GM21528 (cell line): ENCODE data around the gene SETBP1.

Experiments used
- ATAC-seq: cut with Tn5 transposase; IDR thresholded peaks from one replicate; pipeline ENCODE4 v1.9.1; 2021; ENCODE audit warnings: mild to moderate bottlenecking, moderate library complexity; ENCODE audit not compliant: unreplicated experiment, low FRiP score

The SETBP1 gene

DNA sequence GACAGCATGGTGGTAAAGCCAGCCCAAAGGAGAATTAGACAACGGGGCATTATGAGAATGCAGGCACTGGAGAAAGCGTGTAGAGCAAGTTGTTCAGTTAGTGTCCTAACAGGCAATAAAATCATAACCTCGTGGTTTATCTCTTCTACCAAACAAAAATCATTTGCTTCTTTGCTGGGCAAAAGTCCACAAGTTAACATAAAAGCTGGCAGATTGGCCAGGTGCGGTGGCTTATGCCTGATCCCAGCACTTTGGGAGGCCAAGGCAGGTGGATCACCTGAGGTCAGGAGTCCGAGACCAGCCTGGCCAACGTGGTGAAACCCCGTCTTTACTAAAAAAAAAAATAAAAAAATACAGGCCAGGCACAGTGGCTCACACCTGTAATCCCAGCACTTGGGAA, 364.1 kb downstream of the SETBP1 start:
- ATAC-seq = no peak

- ATAC-seq = no peak
These were observed 365.5 kb downstream of the SETBP1 start for GRCh38 chr18:45046228-45046627.

DNA sequence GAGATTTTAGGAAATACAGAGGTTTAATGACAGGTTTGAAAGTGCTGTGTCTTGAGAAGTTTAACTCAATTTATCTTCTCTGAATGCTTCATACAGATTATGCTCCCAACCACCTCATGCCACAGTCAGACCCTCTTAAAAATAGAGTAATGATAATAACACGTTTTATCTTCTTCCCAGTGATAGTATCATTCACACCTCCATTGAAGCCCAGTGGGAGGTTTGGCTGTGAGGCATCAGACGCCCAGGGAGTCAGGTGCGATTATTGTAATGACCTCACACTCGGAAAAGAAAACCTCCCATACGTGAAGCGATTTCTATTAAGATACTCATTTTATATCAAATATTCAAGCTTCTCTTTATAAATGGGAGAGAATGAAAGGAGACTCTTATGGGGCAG, 366.3 kb downstream of the SETBP1 start:
- no peak for ATAC-seq

GRCh38 chr18:45049578-45050319, 369.1 kb downstream of the SETBP1 start:
- ATAC-seq = no peak

- no peak for ATAC-seq
These were observed 370.3 kb downstream of the SETBP1 start for GRCh38 chr18:45050712-45051601.

- no peak for ATAC-seq
These were observed 373.9 kb downstream of the SETBP1 start for GRCh38 chr18:45054636-45055035.

- no peak for ATAC-seq
These were observed 375.1 kb downstream of the SETBP1 start for GRCh38 chr18:45055811-45056210.

- ATAC-seq = no peak
These were observed 376.2 kb downstream of the SETBP1 start for GRCh38 chr18:45056926-45057325.

DNA sequence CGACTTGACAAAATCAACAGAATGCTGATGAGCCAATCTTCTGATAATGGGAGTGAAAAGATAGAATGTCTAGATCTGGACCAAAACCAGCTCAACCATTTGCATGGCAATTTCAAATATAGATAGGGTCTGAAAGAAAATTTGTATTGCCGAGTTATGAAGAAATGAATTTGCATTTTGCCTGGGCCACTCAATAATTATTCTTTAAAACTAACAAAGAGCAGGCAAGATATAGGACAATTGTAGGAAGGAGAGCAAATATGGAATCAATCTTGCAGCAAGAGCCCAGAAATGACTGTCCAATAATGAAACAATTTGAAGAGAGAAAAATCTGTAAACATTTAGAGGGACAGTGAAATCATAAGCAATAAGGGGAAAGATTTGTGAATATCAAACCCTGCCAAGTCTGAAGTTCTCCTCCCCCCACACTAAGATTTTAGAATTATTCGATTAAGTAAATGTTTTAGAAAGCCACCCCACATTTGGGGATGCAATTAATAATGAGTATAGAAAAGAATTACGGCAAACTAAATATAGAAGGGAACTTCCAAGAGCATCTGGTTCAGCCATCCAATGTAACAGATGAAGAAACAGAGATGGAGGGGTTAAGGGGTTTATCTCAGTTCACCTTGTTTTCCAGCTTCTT, 377.4 kb downstream of the SETBP1 start:
- ATAC-seq = no peak

DNA sequence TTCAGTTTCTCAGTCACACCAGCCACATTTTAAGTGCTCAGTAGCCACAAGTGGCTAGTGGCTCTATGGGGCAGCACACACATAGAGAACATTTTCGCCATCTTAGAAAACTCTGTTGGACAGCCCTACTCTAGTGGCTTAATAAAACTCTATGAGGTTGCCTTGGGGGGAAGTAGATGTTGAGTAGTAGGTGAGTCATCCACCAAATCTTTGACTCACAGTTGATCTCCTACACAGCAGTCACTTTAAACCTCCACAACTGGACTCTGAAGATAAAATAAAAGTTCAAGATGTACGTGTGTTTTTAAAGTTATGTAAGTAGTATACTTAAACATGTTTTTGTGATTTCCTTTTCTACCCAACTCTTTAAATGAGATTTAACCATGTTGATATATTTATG, 379.0 kb downstream of the SETBP1 start:
- no peak for ATAC-seq

- ATAC-seq = no peak
These were observed 379.4 kb downstream of the SETBP1 start for GRCh38 chr18:45060102-45060501.

DNA sequence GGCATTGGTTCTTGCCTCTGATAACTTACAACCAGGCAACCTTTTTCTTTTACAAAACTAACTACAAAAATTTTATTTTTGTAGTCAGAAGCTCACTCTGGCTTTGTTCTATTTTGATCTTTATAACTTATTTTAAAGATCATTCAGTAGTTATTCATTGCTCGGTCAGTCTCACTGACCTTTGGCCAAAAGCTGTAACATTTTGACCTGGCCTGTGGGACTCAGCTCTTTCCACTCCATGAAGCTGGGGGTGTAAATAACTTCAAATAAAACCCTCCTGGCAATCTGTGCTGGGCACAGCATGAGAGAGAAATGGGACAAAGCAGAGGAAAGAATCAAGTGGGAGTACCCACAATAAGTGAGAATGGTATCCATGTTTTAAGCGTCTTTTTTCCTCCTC, 380.7 kb downstream of the SETBP1 start:
- ATAC-seq = no peak

GRCh38 chr18:45063246-45064038, 382.8 kb downstream of the SETBP1 start:
- ATAC-seq = no peak

- ATAC-seq = no peak
These were observed 385.5 kb downstream of the SETBP1 start for GRCh38 chr18:45066210-45066609.

DNA sequence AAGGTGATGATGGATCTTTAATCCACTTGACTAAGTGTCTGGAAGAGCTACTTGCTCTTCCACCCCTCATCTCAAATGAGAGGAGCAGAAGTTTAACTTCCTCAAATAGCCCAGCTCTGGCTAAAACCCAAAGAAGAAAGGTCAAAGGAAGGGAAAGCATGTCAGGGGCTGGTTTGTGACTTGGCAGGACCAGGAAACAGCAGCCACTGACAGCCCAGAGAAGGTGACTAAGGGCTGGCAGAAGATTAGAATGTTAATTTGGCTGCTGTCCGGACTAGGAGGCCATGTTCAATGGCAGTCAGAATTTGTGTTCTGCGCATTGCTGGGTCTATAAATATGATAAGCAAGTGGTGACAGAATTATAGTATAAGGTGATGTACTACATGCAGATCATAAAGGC, 386.2 kb downstream of the SETBP1 start:
- ATAC-seq = no peak

GRCh38 chr18:45068400-45069094, 387.9 kb downstream of the SETBP1 start:
- ATAC-seq = no peak

GRCh38 chr18:45069546-45069945, 388.9 kb downstream of the SETBP1 start:
- no peak for ATAC-seq

DNA sequence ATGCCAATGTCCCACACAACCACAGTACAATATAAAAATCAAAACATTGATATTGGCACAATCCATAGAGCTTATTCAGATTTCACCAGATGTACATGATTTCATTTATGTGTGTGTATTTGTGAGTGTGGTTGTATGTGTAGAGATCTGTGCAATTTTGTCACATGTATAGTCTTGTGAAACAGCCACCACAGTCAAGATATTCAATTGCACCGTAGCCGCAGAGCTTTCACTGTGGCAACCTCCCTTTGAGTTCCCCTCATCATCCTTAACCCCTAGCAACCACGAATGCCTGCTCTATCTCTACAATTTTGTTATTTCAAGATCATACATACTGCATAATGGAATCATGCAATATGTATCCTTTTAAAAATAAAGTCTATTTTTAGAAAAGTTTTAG, 391.3 kb downstream of the SETBP1 start:
- ATAC-seq = no peak

DNA sequence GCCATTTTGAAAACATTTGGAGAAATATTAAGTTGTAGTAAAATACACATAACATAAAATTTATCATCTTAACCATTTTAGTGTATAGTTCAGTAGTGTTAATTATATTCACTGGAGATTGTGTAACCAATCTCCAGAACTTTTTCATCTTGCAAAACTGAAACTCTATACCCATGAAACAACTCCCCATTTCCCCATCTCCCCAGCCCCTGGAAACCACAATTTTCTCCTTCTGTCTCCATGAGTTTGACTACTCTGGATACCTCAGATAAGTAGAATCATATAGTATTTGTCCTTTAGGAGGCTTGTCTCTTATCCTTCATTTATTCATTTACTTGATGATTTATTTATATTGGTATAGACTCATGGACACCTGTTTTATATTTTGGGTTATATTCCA, 392.9 kb downstream of the SETBP1 start:
- ATAC-seq = no peak
